Neuron (in vitro differentiated cells): ENCODE measurements around the gene METRN.
"Not testable (repeated sequence)": the region's sequence is repeated elsewhere in the genome, so short reads cannot be mapped to it uniquely, and the experiment has no call there.

Source experiments
- H2AFZ ChIP-seq: one replicate; pipeline ENCODE4 v1.6.1; 2013; ENCODE audit warnings: low read depth, mild to moderate bottlenecking, inconsistent platforms, low read length, moderate library complexity
- H3K27me3 ChIP-seq: one replicate; pipeline ENCODE4 v1.6.1; 2013; ENCODE audit warnings: low read length; ENCODE audit not compliant: insufficient read depth
- H3K36me3 ChIP-seq: one replicate; pipeline ENCODE4 v1.6.1; 2013; ENCODE audit warnings: low read length; ENCODE audit not compliant: insufficient read depth
- H3K4me1 ChIP-seq: one replicate; pipeline ENCODE4 v1.6.1; 2013; ENCODE audit warnings: low read length; ENCODE audit not compliant: insufficient read depth
- H3K4me3 ChIP-seq: 2 replicates; pipeline ENCODE4 v1.5.1; 2013; ENCODE audit warnings: mild to moderate bottlenecking, low read length, moderate library complexity
- H3K9me3 ChIP-seq: one replicate; pipeline ENCODE4 v1.6.1; 2013; ENCODE audit warnings: low read length

The METRN gene

DNA sequence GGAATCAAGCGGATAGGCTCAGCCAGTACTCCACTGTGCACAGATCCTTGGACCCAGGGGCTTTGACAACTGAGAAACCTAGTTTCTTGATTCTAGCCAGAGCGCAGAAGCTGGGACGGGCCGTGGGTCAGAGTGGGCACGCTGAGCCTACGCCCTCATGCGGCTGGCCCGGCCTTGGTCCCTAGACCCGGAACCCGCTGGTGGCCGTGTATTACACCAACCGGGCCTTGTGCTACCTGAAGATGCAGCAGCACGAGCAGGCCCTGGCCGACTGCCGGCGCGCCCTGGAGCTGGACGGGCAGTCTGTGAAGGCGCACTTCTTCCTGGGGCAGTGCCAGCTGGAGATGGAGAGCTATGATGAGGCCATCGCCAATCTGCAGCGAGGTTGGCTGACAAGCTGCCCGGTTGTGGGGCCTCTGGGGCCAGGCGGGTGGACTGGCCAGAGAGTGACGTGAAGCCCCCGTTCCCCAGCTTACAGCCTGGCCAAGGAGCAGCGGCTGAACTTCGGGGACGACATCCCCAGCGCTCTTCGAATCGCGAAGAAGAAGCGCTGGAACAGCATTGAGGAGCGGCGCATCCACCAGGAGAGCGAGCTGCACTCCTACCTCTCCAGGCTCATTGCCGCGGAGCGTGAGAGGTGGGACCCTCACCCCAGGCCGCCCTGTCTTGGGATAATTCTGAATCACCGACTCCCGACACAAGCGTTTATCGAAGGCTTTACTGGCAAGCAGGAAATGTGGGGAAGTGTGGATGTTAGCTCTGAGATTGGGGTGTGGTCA is 33.8 kb upstream of the METRN start:
- peak overlapping the region; percentile 87 for H3K4me3 ChIP-seq
- no peaks in the 10 kb centered on the region for H3K27me3 ChIP-seq
- peaks cover 16% of the 10 kb centered on the region for H3K4me1 ChIP-seq
- peaks cover 37% of the 10 kb centered on the region for H3K36me3 ChIP-seq
- H3K9me3 ChIP-seq: no peaks in the 10 kb centered on the region
- no peak overlapping the region for H2AFZ ChIP-seq

DNA sequence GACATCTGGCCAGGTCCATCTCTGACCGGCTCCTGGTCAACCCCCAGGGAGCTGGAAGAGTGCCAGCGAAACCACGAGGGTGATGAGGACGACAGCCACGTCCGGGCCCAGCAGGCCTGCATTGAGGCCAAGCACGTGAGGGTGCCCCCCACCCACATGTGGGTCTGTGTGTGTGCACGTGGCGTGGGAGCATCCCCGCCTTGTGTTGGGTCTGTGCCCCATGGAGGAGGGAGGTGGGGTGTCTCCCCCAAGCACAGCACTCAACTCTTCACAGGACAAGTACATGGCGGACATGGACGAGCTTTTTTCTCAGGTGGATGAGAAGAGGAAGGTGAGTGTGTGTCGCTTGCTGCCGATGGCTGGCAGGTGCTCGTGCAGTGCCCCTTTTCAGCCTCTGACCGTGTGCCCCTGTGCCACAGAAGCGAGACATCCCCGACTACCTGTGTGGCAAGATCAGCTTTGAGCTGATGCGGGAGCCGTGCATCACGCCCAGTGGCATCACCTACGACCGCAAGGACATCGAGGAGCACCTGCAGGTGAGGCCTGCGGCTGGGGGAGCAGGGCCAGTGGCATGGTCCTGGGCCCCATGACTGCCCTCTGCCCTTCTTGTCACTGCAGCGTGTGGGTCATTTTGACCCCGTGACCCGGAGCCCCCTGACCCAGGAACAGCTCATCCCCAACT is 33.0 kb upstream of the METRN start:
- Histone ChIP-seq H3K36me3 (peaks cover 43% of the 10 kb centered on the region), H2AFZ (no peak overlapping the region), H3K4me3 (peak overlapping the region; percentile 87), H3K9me3 (no peaks in the 10 kb centered on the region), H3K27me3 (no peaks in the 10 kb centered on the region), H3K4me1 (peaks cover 16% of the 10 kb centered on the region)

GRCh38 chr16:682493-683395 is 32.2 kb upstream of the METRN start:
- Histone ChIP-seq H3K27me3 (no peaks in the 10 kb centered on the region), H2AFZ (no peak overlapping the region), H3K36me3 (peaks cover 52% of the 10 kb centered on the region), H3K4me1 (peaks cover 16% of the 10 kb centered on the region), H3K9me3 (no peaks in the 10 kb centered on the region), H3K4me3 (no peak overlapping the region)

GRCh38 chr16:683396-684070 is 31.4 kb upstream of the METRN start:
- peaks cover 16% of the 10 kb centered on the region for H3K4me1 ChIP-seq
- no peaks in the 10 kb centered on the region for H3K27me3 ChIP-seq
- H3K36me3 ChIP-seq: peaks cover 55% of the 10 kb centered on the region
- H3K9me3 ChIP-seq: no peaks in the 10 kb centered on the region
- H3K4me3 ChIP-seq: peak overlapping the region; percentile 40
- H2AFZ ChIP-seq: no peak overlapping the region

- H3K4me1 ChIP-seq: peaks cover 17% of the 10 kb centered on the region
- H3K36me3 ChIP-seq: peaks cover 55% of the 10 kb centered on the region
- no peaks in the 10 kb centered on the region for H3K9me3 ChIP-seq
- H2AFZ ChIP-seq: no peak within 1 kb of the TSS
- no peaks in the 10 kb centered on the region for H3K27me3 ChIP-seq
- peak within 1 kb of the TSS; percentile 40 for H3K4me3 ChIP-seq
These were observed 30.7 kb upstream of the METRN start, which contains the start of gene JMJD8 for GRCh38 chr16:684071-684794. JMJD8 (minus strand) TSS chr16:684334; CDS start chr16:684319, 15 bp downstream.

DNA sequence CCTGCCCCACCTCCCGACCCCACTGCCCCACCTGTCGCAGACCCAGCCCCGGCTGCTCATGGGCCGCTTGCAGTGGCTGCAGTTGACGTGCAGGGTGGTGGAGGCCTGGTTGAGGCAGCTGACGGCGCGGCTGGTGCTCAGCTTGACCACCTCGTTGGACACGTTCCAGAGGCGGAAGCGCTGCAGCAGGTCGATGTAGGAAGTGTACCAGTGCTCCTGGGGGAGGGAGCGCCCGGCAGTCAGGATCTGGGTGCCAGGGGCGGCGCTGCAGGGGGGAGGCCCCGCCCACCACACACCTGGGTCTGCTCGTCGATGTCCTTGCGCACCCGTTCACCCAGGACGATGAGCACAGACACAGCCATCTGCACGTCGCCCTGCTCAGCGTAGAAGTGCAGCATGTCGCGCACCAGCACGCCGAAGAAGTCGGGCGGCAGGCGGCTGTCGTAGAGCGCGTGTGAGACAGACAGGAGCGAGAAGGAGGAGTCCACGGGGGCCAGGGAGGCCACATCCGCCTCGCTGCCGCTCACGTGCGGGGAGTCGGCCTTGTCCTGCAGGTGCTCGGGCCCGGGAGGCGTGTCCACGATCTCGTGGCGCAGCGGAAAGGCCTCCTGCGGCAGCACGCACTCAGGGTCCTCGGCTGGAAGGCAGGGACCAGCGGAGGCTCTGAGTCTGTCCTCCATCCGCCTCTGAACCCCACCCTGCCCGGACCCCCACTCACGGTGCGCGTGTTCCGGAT is 29.8 kb upstream of the METRN start:
- Histone ChIP-seq H3K36me3 (peaks cover 55% of the 10 kb centered on the region), H3K4me3 (no peak overlapping the region), H2AFZ (no peak overlapping the region), H3K27me3 (no peaks in the 10 kb centered on the region), H3K4me1 (peaks cover 23% of the 10 kb centered on the region), H3K9me3 (no peaks in the 10 kb centered on the region)

DNA sequence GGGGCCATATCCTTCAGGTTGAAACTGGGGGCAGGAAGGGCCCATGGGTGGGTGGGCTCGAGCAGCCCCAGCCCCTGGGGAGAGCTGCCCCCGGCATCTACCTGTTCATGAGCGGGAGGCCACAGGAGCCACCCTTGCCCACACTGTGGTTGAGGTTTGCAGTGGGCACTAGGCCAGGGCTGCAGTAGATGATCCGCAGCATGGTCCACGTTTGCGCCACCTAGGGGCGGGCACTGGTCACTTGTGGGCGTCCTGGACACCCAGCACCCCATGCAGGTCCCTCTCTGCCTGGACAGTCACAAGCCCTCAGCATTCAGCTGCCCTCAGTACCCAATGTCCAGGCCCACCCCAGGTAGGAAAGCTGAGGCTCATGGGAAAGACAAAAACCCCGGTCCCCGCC is 29.0 kb upstream of the METRN start:
- H3K27me3 ChIP-seq: no peaks in the 10 kb centered on the region
- no peaks in the 10 kb centered on the region for H3K9me3 ChIP-seq
- no peak overlapping the region for H3K4me3 ChIP-seq
- peaks cover 55% of the 10 kb centered on the region for H3K36me3 ChIP-seq
- H2AFZ ChIP-seq: no peak overlapping the region
- peaks cover 20% of the 10 kb centered on the region for H3K4me1 ChIP-seq

DNA sequence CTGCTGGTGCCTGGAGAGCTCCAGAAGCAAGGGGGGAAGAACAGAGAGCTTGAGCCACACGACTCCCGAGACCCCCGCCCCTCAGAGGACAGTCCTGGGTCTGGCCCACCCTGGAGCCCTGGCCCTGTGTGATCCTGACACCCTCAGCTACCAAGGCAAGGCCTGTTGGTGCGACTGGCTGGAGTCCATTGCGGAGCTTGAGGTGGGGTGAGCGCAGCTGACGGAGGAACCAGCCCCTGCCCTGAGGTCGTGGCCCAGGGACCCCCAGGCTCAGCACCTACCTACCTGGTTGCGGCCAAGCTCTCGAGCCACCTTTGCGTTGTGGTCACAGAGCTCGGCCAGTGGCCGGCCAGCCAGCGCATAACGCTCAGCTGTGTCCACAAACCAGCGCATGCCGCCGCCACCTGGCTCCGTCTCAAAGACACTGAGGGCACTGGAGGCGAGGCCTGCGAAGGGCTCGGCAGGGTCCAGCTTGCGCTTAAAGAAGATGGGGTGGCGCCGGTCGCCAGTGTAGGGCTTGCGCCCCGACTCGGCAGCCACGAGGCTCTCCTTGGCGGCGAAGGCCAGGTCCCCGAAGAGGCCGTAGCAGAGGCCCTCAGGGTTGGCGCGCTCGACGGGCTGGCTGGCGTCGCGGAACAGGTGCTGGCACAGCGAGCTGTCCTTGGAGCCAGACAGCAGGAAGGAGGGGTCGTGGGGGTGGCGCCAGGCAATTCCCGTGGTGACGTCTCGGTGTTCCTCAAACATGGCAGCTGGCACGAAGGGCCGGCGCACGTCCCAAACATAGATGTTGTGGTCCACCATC is 28.3 kb upstream of the METRN start:
- H3K4me1 ChIP-seq: peaks cover 13% of the 10 kb centered on the region
- H3K36me3 ChIP-seq: peaks cover 51% of the 10 kb centered on the region
- no peaks in the 10 kb centered on the region for H3K9me3 ChIP-seq
- no peaks in the 10 kb centered on the region for H3K27me3 ChIP-seq
- no peak overlapping the region for H3K4me3 ChIP-seq
- H2AFZ ChIP-seq: no peak overlapping the region

DNA sequence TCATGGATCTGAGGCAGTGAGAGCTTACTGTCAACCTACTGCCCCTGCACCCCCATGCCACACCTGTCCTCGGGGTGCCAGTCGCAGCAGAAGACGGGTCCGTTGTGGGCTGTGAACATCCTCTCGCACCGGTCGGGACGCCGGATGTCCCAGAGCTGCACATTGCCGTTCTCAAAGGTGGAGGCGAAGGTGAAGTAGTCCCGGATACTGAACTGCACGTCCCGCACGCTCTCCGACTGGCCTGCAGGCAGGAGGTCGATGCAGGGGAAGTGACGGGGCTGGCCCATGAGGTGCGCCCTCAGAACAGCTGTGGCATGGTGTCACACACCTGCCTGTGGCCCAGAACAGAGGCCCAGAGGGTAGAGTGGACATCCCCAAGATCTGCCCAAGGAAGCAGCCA is 27.4 kb upstream of the METRN start:
- Histone ChIP-seq H3K27me3 (no peaks in the 10 kb centered on the region), H3K36me3 (peaks cover 43% of the 10 kb centered on the region), H3K9me3 (no peaks in the 10 kb centered on the region), H3K4me1 (peaks cover 8% of the 10 kb centered on the region), H2AFZ (no peak overlapping the region), H3K4me3 (no peak overlapping the region)

DNA sequence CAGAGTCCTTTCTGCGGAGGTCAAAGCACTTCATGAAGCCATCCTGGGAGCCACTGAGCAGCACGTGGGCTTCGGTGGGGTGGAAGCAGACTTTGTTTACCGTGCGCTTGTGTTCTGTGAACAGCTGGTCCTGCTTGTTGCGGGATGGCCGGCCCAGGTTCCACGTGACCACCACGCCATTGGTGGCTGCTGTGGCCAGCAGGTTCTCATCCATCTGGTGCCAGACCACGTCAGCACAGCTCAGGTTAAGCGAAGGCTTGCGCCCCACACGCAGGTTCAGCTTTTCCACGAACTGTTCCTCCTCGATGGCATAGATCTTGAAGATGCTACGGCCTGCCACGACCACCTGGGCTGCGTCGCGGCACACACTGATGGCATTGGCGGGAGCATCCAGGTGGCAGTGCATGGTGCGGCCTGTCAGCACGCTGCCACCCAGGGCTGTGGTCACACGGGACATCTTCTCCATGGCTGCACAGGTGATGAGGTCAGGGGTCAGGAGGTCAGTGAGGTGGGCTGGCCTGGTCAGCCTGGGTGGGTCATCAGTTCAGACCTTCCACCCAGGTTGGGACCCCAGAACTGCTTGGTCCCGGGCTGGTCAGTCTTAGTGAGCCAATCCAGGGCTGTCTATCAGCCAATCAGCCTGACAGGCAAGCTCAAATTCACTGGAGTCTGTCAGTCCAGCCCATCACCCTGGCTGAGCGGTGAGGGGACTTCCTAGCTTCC is 25.6 kb upstream of the METRN start:
- Histone ChIP-seq H3K36me3 (peaks cover 30% of the 10 kb centered on the region), H3K4me3 (peak overlapping the region; percentile 72), H2AFZ (no peak overlapping the region), H3K4me1 (peaks cover 7% of the 10 kb centered on the region), H3K27me3 (no peaks in the 10 kb centered on the region), H3K9me3 (no peaks in the 10 kb centered on the region)

- not testable (repeated sequence) for H2AFZ ChIP-seq, H3K4me1 ChIP-seq, H3K4me3 ChIP-seq, H3K9me3 ChIP-seq, H3K27me3 ChIP-seq
- H3K36me3 ChIP-seq: peaks cover 18% of the 10 kb centered on the region
These were observed 23.7 kb upstream of the METRN start for GRCh38 chr16:691242-691641.
